Osteoblast (primary cell): ENCODE data around the gene ADAM30. TPM values are rescaled to one million over a fixed set of nuclear protein-coding genes. Genes with fewer than 3 reads are reported as not detected.
"Not testable (repeated sequence)": the region's sequence is repeated elsewhere in the genome, so short reads cannot be mapped to it uniquely, and the experiment has no call there.

Experiments used
- DNase-seq: peaks from one replicate; pipeline ENCODE4 v3.0.0; 2011; ENCODE audit warnings: low spot score, mixed read lengths; ENCODE audit not compliant: insufficient read length; ENCODE audit errors: missing footprints
- H2AFZ ChIP-seq: 2 replicates; pipeline ENCODE4 v1.6.0; 2011; ENCODE audit warnings: mild to moderate bottlenecking, low read length
- H3K27ac ChIP-seq: 2 replicates; pipeline ENCODE4 v1.5.1; 2011; ENCODE audit warnings: mild to moderate bottlenecking, low read depth, low read length, moderate library complexity
- H3K27me3 ChIP-seq: 2 replicates; pipeline ENCODE4 v1.6.0; 2012; ENCODE audit warnings: mild to moderate bottlenecking, control low read depth, inconsistent platforms, low read length, moderate library complexity; ENCODE audit not compliant: insufficient read depth
- H3K36me3 ChIP-seq: 2 replicates; pipeline ENCODE4 v1.5.1; 2011; ENCODE audit warnings: mild to moderate bottlenecking, low read length, control low read depth, moderate library complexity; ENCODE audit not compliant: insufficient read depth
- H3K4me1 ChIP-seq: 2 replicates; pipeline ENCODE4 v1.5.1; 2011; ENCODE audit warnings: mild to moderate bottlenecking, low read length, control low read depth, moderate library complexity; ENCODE audit not compliant: insufficient read depth
- H3K4me2 ChIP-seq: 2 replicates; pipeline ENCODE4 v1.6.0; 2011; ENCODE audit warnings: mild to moderate bottlenecking, low read length; ENCODE audit not compliant: insufficient read depth
- H3K4me3 ChIP-seq: fragments of 200-600 bp; sonication (generic); 3 replicates; pipeline ENCODE4 v1.5.1; 2012; ENCODE audit warnings: mild to moderate bottlenecking, low read length, inconsistent platforms; ENCODE audit not compliant: insufficient read depth
- H3K79me2 ChIP-seq: 2 replicates; pipeline ENCODE4 v1.6.0; 2012; ENCODE audit warnings: mild to moderate bottlenecking, low read length, control low read depth, inconsistent platforms; ENCODE audit not compliant: insufficient read depth
- H3K9me3 ChIP-seq: 2 replicates; pipeline ENCODE4 v1.5.1; 2011; ENCODE audit warnings: low read depth, low read length, control low read depth
- H4K20me1 ChIP-seq: 2 replicates; pipeline ENCODE4 v1.6.0; 2012; ENCODE audit warnings: mild to moderate bottlenecking, low read length, control low read depth; ENCODE audit not compliant: insufficient read depth
- total RNA-seq: library from RNA; depleted of rRNA; stranded (reverse); fragments of >200 nt; gene quantifications from 2 replicates; pipeline ENCODE4 v1.2.3, GENCODE V29; 2012
- TF ChIP-seq, protein P1 (sequence below): IDR thresholded peaks from 2 replicates; pipeline ENCODE4 v1.5.1; 2011; ENCODE audit warnings: mild to moderate bottlenecking, low read depth, low read length, moderate library complexity; ENCODE audit errors: extremely low read depth

The ADAM30 gene
- total RNA-seq, 1 donor: not detected

DNA sequence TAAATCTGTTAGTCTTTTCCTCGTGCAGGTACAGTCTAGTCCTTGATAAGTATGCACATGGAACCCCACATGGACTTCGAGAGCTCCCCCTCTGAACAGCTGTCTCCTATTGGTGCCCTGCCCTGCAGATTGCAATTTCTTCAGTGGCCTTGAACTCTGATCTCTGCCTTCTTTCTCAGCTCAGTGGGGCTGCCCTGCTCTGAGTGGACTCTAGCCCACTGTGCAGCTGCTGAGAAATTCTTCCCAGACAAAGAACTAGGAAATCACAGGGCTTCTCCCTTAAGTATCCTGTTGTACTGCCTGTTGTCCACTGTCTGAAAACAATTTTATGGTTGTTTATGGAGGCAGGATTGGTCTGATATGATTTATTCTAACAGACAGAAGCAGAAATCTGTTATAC lies 38.2 kb downstream of the ADAM30 start:
- Histone ChIP-seq H4K20me1 (no peaks in the 10 kb centered on the region), H3K9me3 (no peaks in the 10 kb centered on the region), H3K4me3 (no peak overlapping the region), H3K79me2 (no peaks in the 10 kb centered on the region), H3K36me3 (no peaks in the 10 kb centered on the region), H3K4me2 (no peak overlapping the region), H3K4me1 (peaks cover 10% of the 10 kb centered on the region), H3K27ac (no peak overlapping the region), H3K27me3 (no peaks in the 10 kb centered on the region), H2AFZ (no peak overlapping the region)
- no peak for DNase-seq
- TF ChIP-seq, protein P1, sequence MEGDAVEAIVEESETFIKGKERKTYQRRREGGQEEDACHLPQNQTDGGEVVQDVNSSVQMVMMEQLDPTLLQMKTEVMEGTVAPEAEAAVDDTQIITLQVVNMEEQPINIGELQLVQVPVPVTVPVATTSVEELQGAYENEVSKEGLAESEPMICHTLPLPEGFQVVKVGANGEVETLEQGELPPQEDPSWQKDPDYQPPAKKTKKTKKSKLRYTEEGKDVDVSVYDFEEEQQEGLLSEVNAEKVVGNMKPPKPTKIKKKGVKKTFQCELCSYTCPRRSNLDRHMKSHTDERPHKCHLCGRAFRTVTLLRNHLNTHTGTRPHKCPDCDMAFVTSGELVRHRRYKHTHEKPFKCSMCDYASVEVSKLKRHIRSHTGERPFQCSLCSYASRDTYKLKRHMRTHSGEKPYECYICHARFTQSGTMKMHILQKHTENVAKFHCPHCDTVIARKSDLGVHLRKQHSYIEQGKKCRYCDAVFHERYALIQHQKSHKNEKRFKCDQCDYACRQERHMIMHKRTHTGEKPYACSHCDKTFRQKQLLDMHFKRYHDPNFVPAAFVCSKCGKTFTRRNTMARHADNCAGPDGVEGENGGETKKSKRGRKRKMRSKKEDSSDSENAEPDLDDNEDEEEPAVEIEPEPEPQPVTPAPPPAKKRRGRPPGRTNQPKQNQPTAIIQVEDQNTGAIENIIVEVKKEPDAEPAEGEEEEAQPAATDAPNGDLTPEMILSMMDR: no peak

- no peaks in the 10 kb centered on the region for H4K20me1 ChIP-seq
- H3K79me2 ChIP-seq: no peaks in the 10 kb centered on the region
- H3K36me3 ChIP-seq: no peaks in the 10 kb centered on the region
- no peak overlapping the region for H3K4me3 ChIP-seq
- no peak overlapping the region for H3K4me2 ChIP-seq
- no peaks in the 10 kb centered on the region for H3K4me1 ChIP-seq
- H3K27me3 ChIP-seq: no peaks in the 10 kb centered on the region
- no peak overlapping the region for H3K27ac ChIP-seq
- TF ChIP-seq, protein P1: no peak
- no peaks in the 10 kb centered on the region for H3K9me3 ChIP-seq
- no peak for DNase-seq
- no peak overlapping the region for H2AFZ ChIP-seq
Observed at GRCh38 chr1:119853155-119853554, 43.2 kb downstream of the ADAM30 start.

DNA sequence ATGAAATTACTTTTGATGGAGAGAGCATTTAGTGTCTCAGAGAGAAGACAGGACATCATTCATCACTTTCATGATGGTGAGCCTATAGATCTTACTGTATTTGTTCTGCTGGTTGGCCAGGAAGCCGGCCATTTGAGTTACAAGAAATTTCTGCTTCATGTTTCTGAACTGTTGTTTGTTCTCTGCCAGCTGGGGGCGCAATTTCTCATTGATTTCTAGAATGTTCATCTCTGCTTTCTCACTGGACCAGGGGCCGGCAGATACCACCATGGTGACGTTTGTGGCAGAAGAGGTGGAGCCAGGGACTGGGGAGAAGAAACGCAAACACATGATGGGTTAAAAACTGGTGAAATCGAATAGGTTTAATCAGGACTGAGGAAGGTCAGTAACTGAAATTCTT lies 52.1 kb downstream of the ADAM30 start:
- H3K4me1 ChIP-seq, DNase-seq, H3K4me3 ChIP-seq, H3K36me3 ChIP-seq, H3K4me2 ChIP-seq, H2AFZ ChIP-seq, H3K27ac ChIP-seq, H3K9me3 ChIP-seq, H4K20me1 ChIP-seq, H3K79me2 ChIP-seq: not testable (repeated sequence)
- TF ChIP-seq, protein P1: peak; percentile 64
- peaks cover 15% of the 10 kb centered on the region for H3K27me3 ChIP-seq

Other genes starting within 250 kb of the ADAM30 start
- 6.5 and 8.8 TPM in 2 replicates for gene ZNF697, start 248.2 kb downstream of the ADAM30 start, total RNA-seq
- gene PHGDH, start 184.6 kb downstream of the ADAM30 start, total RNA-seq: 184 and 189 TPM in 2 replicates
- gene HMGCS2, start 127.6 kb downstream of the ADAM30 start, total RNA-seq: not detected in 2 replicates
- gene REG4, start 85.1 kb downstream of the ADAM30 start, total RNA-seq: not detected in 2 replicates
- gene NOTCH2, start 173.1 kb upstream of the ADAM30 start, total RNA-seq: 305 and 330 TPM in 2 replicates